Subcutaneous adipose tissue (tissue), 4 donors: ENCODE data around the gene STRN. TPM values are rescaled to one million over a fixed set of nuclear protein-coding genes. Genes with fewer than 3 reads are reported as not detected.

Experiments used
- total RNA-seq, 4 donors: library from RNA; depleted of rRNA; stranded (reverse); fragments of >200 nt; gene quantifications; one replicate each; pipeline ENCODE4 v1.1.0, GENCODE V29; 2016
- TF ChIP-seq, protein P1 (sequence below): fragments of 450-650 bp; IDR thresholded peaks from one replicate; pipeline ENCODE4 v1.5.1; 2016; ENCODE audit warnings: low read depth, mild to moderate bottlenecking, control low read depth, antibody characterized with exemption, moderate library complexity

STRN gene
- total RNA-seq, 4 donors from 2014 or later, result 21.3 to 34.9 (median 27.9) TPM

DNA sequence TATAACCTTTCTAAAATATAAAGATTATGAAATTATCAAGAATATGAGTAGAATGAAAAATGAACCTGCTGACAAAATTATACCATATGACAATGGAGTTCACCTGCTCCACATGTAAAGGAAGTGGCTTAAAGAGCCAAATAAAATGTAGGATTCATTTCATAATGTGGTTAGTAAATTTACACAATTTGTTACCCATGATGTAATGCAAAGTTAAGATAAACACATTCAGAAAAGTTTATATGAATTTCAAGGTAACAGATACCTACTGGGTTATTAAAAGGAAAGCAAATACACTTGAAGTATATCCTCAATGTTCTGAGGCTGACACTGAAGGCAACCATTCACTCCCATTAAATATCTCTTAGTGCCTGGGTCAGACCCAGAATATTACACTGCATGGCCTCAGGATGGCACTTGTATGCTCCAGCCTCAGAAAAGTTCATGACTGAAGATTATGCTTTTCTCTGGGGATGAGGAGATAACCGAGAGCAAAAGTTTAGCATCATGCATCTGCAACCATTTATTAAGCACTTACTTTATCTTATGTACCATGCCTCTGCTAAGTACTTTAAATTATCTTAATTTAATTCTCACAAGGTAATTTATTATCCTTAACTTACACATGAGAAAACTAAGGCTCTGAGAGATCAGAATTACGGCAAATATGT is 6.2 kb downstream of the STRN start:
- TF ChIP-seq, protein P1, sequence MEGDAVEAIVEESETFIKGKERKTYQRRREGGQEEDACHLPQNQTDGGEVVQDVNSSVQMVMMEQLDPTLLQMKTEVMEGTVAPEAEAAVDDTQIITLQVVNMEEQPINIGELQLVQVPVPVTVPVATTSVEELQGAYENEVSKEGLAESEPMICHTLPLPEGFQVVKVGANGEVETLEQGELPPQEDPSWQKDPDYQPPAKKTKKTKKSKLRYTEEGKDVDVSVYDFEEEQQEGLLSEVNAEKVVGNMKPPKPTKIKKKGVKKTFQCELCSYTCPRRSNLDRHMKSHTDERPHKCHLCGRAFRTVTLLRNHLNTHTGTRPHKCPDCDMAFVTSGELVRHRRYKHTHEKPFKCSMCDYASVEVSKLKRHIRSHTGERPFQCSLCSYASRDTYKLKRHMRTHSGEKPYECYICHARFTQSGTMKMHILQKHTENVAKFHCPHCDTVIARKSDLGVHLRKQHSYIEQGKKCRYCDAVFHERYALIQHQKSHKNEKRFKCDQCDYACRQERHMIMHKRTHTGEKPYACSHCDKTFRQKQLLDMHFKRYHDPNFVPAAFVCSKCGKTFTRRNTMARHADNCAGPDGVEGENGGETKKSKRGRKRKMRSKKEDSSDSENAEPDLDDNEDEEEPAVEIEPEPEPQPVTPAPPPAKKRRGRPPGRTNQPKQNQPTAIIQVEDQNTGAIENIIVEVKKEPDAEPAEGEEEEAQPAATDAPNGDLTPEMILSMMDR, result no peak

GRCh38 chr2:36954977-36955607 is 11.2 kb downstream of the STRN start:
- TF ChIP-seq, protein P1, result no peak

GRCh38 chr2:36952748-36953197 is 13.6 kb downstream of the STRN start:
- TF ChIP-seq, protein P1, result no peak

DNA sequence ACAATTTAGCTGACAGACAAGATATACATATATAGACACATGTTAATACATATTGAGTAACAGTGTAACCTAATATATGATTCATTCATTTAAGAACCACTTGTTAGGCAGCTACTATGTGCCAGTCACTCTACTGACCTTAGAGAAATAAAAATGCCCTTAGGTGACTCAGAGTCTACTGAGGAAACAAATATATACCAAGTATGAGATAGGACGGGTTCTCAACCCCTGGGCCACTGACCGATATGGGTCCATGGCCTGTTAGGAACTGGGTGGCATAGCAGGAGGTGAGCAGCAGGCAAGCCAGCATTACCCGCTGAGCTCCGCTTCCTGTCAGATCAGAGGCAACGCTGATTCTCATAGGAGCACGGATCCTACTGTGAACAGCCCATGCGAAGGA is 14.8 kb downstream of the STRN start:
- TF ChIP-seq, protein P1, result no peak

DNA sequence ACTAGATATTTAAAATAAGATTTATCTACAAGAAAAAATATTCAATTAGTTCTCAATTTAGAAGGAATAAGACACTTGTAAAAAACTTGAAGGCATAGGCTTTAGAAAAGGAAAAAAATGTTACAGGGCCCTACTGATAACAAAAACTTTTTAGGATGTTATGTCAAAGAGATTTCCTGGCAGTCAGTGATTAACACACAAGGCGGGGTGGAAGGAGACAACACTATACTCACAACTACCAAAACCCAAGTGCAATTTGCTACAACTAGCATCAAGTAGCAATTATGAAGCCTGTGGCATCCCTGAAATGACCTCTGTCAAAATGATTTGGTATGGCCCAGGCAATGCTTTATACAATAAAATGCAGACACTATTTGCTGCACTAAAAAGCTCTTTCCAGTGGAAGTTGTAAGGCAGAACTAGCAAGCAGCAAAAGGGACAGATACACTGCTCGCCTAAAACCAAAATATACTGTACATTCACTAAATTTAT is 15.3 kb downstream of the STRN start:
- TF ChIP-seq, protein P1, result no peak

- TF ChIP-seq, protein P1, result no peak
These were observed 16.5 kb downstream of the STRN start for GRCh38 chr2:36949845-36950244.

- TF ChIP-seq, protein P1, result no peak
These were observed 24.5 kb downstream of the STRN start for GRCh38 chr2:36941867-36942266.
